ENCODE measurements around the gene OR6C2.
A peak's percentile ranks its signal among the peaks of the same experiment; 100 is the strongest.
"Not testable (repeated sequence)": the region's sequence is repeated elsewhere in the genome, so short reads cannot be mapped to it uniquely, and the experiment has no call there.

The OR6C2 gene

GRCh38 chr12:55443776-55444175 is at the start of gene OR6C2:
Gene OR6C2 (plus strand): TSS chr12:55444076. CDS start chr12:55452214, 8,138 bp downstream.
- DNase-seq: no peak

GRCh38 chr12:55396326-55396725 is 47.5 kb upstream of the OR6C2 start:
- DNase-seq: no peak

DNA sequence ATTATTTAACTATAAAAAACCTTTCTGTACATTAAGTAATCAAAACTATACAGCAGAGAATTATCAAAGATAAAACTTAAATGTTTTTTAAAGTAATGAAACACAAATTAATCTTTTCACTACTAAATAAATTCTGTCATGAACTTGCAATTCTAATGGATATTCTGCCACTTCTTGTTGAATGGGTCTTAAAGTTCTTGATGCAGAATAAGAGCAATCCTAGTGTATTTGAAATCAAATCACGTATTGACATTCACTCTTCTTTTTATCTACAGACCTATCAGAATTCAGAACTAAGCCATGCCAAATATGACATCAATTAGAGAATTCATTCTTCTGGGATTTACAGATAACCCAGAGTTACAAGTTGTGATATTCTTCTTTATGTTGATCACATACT is 43.6 kb upstream of the OR6C2 start, which contains the start of gene OR6C65:
Gene OR6C65 (plus strand): TSS at position 301 of the 400 bp plus-strand sequence. CDS start 0 bp downstream, at position 301.
- no peak for DNase-seq

DNA sequence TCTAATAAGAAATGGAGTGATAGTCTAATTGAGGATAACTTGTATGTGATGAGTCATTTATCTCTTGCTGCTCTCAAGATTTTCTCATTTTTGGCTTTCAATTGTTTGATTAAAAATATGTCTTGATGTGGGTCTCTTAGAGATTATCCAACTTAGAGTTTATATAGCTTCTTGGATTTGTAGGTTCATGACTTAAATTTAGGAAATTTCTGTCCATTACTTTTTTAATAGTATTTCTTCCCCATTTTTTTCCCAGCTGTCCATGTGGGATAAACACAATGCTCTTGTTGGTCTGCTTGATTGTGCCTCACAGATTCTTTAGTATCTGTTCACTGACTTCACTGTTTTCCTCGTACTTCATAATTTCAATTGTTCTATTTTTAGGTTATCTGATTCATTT is 36.0 kb upstream of the OR6C2 start:
- DNase-seq: no peak

DNA sequence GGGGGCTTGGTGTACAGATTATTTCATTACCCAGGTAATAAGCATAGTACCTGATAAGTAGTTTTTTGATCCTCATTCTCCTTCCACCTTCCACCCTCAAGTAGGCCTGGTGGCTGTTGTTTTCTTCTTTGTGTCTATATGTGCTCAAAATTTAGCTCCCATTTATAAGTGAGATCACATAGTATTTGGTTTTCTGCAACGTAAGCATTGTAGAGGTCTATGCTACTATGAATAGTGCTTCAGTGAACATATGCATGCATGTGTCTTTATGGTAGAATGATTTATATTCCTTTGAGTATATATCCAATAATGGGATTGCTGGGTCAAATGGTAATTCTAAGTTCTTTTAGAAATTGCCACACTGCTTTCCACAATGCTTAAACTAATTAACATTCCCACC is 34.7 kb upstream of the OR6C2 start:
- DNase-seq: not testable (repeated sequence)

GRCh38 chr12:55412138-55412537 is 31.7 kb upstream of the OR6C2 start:
- DNase-seq: peak; percentile 39

- not testable (repeated sequence) for DNase-seq
Measured at GRCh38 chr12:55413498-55414388, 30.1 kb upstream of the OR6C2 start.

GRCh38 chr12:55414396-55414823 is 29.5 kb upstream of the OR6C2 start:
- DNase-seq: not testable (repeated sequence)

GRCh38 chr12:55414889-55415288 is 29.0 kb upstream of the OR6C2 start:
- not testable (repeated sequence) for DNase-seq

GRCh38 chr12:55416961-55417360 is 26.9 kb upstream of the OR6C2 start:
- DNase-seq: no peak

DNA sequence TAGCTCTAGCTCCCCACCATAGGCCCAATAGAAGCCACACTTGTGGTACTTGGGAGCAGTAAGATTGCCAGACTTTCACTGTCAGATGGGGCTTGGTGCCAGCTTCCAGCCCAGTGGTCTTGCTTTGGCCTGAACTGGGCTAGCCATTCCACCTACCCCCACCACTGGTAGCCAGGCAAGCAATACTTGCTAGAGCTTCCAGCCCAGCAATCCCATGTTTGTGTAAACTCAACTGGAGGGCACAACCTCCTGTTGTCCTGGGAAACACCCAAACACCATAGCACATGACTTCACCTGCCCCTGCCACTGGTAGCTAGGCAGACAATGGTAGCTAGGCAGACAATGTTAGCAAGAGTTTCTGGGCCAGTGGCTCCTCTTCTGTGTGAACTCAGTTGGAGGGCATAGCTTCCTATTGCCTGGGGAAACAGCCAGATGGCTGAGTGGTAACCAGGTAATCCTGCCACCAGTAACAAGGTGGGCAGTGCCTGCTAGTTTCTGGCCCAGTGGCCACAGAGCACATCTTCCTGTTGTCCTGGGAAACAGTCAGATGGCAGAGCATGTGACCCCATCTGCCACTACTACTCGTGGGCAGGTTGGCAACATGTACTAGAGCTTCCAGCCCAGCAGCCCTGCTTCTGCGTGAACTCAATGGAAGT is 23.4 kb upstream of the OR6C2 start:
- DNase-seq: no peak

- DNase-seq: no peak
Measured at GRCh38 chr12:55425954-55426353, 17.9 kb upstream of the OR6C2 start, which contains the start of gene OR6C76. Gene OR6C76 (plus strand): TSS chr12:55426254. CDS start chr12:55426254, 0 bp downstream.

GRCh38 chr12:55428331-55429243 is 15.3 kb upstream of the OR6C2 start:
- peak; percentile 7 for DNase-seq

GRCh38 chr12:55441233-55441632 is 2.6 kb upstream of the OR6C2 start:
- peak; percentile 31 for DNase-seq

GRCh38 chr12:55445357-55445756 is 1.5 kb downstream of the OR6C2 start:
- no peak for DNase-seq

DNA sequence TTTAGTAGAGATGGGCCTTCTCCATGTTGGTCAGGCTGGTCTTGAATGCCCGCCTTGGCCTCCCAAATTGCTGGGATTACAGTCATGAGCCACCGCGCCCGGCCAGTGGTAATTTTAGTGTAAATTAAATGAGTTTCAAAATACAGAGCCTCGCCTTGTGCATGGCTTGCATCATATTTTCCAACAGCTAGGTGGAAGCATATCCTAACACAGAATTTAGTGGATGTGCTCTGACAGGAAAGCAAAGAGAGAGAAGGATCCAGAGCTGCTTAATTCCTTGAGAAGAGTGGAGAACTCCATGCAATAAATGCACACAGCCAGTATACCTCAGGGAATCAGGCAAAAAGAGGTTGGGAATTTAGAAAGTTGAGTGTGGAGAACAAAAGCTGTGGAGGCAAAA is 2.5 kb downstream of the OR6C2 start:
- DNase-seq: peak; percentile 60

DNA sequence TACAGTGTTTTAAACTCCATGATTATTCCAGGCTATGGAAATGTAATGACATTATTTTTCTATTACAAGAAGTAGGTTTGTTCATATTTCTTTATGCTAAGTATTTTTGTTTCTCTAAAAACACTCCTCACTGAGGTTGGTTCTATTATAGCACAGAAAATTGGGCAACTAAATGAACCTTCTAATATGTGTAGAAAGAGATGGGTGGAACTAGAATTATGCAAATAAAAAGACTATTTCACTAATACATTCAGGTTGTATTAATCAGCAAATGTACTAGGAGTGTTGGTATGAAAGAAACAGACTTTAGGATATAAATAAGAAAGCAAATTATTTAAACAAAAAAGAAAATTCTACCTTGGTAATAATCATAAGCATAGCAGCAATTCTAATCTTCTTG is 4.9 kb downstream of the OR6C2 start:
- no peak for DNase-seq

DNA sequence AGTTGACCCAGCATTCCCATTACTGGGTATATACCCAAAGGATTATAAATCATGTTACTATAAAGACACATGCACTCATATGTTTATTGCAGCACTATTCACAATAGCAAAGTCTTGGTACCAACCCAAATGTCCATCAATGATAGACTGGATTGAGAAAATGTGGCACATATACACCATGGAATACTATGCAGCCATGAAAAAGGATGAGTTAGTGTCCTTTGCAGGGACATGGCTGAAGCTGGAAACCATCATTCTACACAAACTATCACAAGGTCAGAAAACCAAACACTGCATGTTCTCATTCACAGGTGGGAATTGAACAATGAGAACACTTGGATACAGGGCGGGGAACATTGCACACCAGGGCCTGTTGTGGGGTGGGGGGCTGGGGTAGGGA is 21.1 kb downstream of the OR6C2 start:
- DNase-seq: not testable (repeated sequence)

- DNase-seq: no peak
Measured at GRCh38 chr12:55467836-55468235, 24.0 kb downstream of the OR6C2 start.

DNA sequence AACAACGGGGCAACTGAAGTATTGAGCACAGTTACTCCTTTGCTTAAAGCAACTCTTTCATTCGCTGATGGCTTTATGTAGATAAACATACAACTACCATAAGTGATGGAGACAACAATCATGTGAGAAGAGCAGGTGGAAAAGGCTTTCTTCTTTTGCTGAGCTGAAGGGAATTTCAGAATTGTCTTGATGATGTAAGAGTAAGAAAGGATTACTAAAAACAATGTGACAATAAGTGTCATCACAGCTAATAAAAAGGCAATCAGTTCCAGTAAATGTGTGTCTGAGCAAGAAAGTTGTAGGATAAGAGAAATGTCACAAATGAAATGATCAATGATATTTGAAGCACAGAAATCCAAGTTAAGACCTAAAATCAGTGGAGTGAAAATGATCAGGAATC is 25.4 kb downstream of the OR6C2 start:
- peak; percentile 24 for DNase-seq

GRCh38 chr12:55470088-55470829 is 26.4 kb downstream of the OR6C2 start, which contains the start of gene OR6C70:
Gene OR6C70 (minus strand): TSS chr12:55470138. CDS start chr12:55470138, 0 bp downstream.
- no peak for DNase-seq

GRCh38 chr12:55472264-55472663 is 28.4 kb downstream of the OR6C2 start:
- peak; percentile 34 for DNase-seq
